GM19324 (cell line): ENCODE results near the gene EPB41.
"Not testable (repeated sequence)": the region's sequence is repeated elsewhere in the genome, so short reads cannot be mapped to it uniquely, and the experiment has no call there.

Experiments used
- ATAC-seq: cut with Tn5 transposase; IDR thresholded peaks from one replicate; pipeline ENCODE4 v1.9.1; 2021; ENCODE audit warnings: mild to moderate bottlenecking, moderate library complexity; ENCODE audit not compliant: unreplicated experiment, low FRiP score

EPB41 gene

GRCh38 chr1:29090937-29091618, 176.7 kb downstream of the EPB41 start:
- ATAC-seq, result no peak

GRCh38 chr1:29092704-29093103, 178.3 kb downstream of the EPB41 start:
- ATAC-seq, result not testable (repeated sequence)

GRCh38 chr1:29094433-29094832, 180.1 kb downstream of the EPB41 start:
- ATAC-seq, result no peak

GRCh38 chr1:29094954-29095353, 180.6 kb downstream of the EPB41 start:
- ATAC-seq, result no peak

- no peak for ATAC-seq
Measured at GRCh38 chr1:29096231-29096886, 182.0 kb downstream of the EPB41 start.

- ATAC-seq, result no peak
Measured at GRCh38 chr1:29099286-29099685, 184.9 kb downstream of the EPB41 start.

- no peak for ATAC-seq
Measured at GRCh38 chr1:29100487-29100886, 186.1 kb downstream of the EPB41 start.

GRCh38 chr1:29105822-29106221, 191.5 kb downstream of the EPB41 start:
- no peak for ATAC-seq

- ATAC-seq, result not testable (repeated sequence)
Measured at GRCh38 chr1:29108041-29108440, 193.7 kb downstream of the EPB41 start.

GRCh38 chr1:29112705-29113412, 198.5 kb downstream of the EPB41 start:
- ATAC-seq, result no peak

GRCh38 chr1:29113413-29114117, 199.2 kb downstream of the EPB41 start:
- ATAC-seq, result no peak

GRCh38 chr1:29114654-29115053, 200.3 kb downstream of the EPB41 start:
- ATAC-seq, result no peak

- no peak for ATAC-seq
Measured at GRCh38 chr1:29117381-29117780, 203.0 kb downstream of the EPB41 start.

GRCh38 chr1:29119121-29119929, 205.0 kb downstream of the EPB41 start:
- no peak for ATAC-seq

- no peak for ATAC-seq
Measured at GRCh38 chr1:29120367-29120766, 206.0 kb downstream of the EPB41 start.

GRCh38 chr1:29120947-29121485, 206.6 kb downstream of the EPB41 start:
- no peak for ATAC-seq

GRCh38 chr1:29121516-29121935, 207.2 kb downstream of the EPB41 start:
- no peak for ATAC-seq

GRCh38 chr1:29121936-29122681, 207.7 kb downstream of the EPB41 start:
- ATAC-seq, result no peak

- no peak for ATAC-seq
Measured at GRCh38 chr1:29122682-29123052, 208.3 kb downstream of the EPB41 start.
